ENCODE measurements around the gene OSBPL5. TPM values are rescaled to one million over a fixed set of nuclear protein-coding genes. Genes with fewer than 3 reads are reported as not detected.
"Not testable (repeated sequence)": the region's sequence is repeated elsewhere in the genome, so short reads cannot be mapped to it uniquely, and the experiment has no call there.

OSBPL5 gene
- total RNA-seq, 1 donor from 2014 or later, result 18.4 TPM

- intact Hi-C loops (cut with DNase I), result no loop called here
- DNase-seq (ENCODE audit: missing footprints), result peak; percentile 57
- ATAC-seq, result no peak
Measured at GRCh38 chr11:3120071-3120792, 44.9 kb downstream of the OSBPL5 start.

- no peak for ATAC-seq
- intact Hi-C loops (cut with DNase I), result no loop called here
- peak; percentile 58 for DNase-seq (ENCODE audit: missing footprints)
Measured at GRCh38 chr11:3119141-3119821, 45.8 kb downstream of the OSBPL5 start.

DNA sequence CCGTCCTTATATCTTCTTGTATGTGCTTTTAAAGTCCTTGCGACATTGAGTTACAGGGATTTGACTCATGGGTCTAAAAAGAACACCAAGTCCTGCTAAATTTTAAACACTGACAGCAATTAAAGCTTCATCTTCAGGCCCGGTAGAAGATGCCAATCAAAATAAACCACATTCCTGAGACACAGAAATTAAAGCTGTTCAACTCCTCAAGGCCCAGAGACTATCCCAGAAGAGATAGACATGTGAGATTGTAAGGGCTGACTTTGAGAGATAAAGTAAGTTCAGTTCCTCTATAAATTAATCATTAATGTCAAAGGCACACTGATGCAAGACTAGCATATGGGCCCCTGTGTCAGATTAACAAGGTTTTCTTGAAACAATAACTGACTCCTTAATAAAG is 49.8 kb downstream of the OSBPL5 start:
- intact Hi-C loops (cut with DNase I), result no loop called here
- DNase-seq (ENCODE audit: missing footprints), result no peak
- ATAC-seq, result no peak

- DNase-seq (ENCODE audit: missing footprints); ATAC-seq; intact Hi-C loops (cut with DNase I): not testable (repeated sequence)
Measured at GRCh38 chr11:3113661-3114060, 51.4 kb downstream of the OSBPL5 start.

DNA sequence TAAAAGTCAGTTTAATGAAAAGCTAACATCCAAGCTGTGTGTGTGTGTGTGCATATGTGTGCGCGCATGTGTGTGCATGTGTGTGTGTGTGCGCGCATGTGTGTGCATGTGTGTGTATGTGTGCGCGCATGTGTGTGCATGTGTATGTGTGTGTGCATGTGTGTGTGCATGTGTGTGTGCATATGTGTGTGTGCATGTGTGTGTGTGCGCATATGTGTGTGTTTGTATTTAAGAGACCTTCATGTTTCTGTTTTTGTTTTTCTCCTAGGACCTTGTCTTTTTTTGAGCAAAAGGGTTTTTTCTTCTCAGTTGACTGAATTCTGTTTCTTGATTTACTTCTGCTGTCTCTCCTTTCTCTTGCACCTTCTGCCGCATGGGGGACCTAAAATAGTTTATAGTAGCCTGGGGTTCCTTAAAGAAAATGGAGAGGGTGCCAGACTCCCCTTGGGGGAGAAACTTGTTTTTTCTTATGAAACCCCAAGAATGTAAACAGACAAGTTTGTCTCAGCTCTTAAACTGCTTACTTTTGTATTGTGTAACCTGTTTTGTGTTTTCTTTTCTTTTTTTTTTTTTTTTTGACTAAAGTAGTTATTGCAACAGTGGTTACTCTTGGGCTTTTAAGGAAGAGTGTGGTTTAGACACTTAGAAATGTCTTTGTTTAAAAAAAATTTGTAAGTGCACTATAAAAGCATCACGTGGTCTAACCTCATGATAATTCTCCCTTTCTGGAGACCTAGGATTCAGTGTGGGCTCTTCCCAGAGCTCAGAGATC is 53.0 kb downstream of the OSBPL5 start:
- intact Hi-C loops (cut with DNase I), result loop anchor here (2.0 kb wide), 1 partner anchor 105 kb away; no protein-coding TSS in a partner anchor
- ATAC-seq, result no peak
- DNase-seq (ENCODE audit: missing footprints), result no peak

GRCh38 chr11:3111466-3111865 is 53.6 kb downstream of the OSBPL5 start:
- no peak for DNase-seq (ENCODE audit: missing footprints)

DNA sequence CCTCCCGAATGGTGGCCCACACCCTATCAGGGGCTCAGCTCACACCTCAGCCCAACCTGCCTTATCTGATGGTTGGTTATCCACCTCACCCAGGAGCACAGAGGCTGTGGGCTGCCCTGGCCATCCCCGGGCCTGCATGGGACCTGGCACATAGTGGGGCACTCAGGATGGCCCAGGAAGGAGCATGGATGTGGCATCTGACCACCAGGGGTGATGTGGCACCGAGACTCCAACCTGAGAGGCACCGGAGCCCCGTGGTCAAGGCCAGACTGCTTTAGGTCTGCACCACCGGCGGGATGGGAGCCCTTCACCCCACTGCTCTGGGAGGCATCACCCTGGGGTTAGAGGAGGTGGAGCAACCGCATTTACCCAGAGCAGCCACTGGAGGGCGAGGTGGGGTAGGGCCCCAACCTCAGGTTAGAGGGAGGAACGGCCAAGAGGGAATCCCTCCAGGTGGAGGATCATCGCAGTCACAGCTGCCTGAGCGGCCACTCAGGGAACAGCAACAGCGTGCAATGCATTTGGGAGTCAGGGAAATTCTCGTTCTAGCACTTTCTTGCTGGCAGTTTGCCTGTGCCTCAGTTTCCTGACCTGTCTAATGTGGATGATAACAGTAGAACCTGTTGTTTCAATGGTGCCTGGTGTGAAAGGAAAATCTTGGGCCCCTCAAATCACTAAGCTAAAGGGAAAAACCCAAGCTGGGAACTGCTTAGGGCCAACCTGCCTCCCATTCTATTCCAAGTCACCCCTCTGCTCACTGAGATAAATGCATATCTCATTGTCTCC is 55.0 kb downstream of the OSBPL5 start:
- ATAC-seq, result peak; percentile 74
- intact Hi-C loops (cut with DNase I), result loop anchor here (2.0 kb wide), 1 partner anchor 107 kb away; no protein-coding TSS in a partner anchor
- DNase-seq (ENCODE audit: missing footprints), result peak; percentile 62

More at GRCh38 chr11:3111466-3111865, 53.6 kb downstream of the OSBPL5 start:
- no peak for ATAC-seq
- intact Hi-C loops (cut with DNase I), result loop anchor here (2.0 kb wide), 1 partner anchor 105 kb away; no protein-coding TSS in a partner anchor

GRCh38 chr11:3109434-3109833 is 55.7 kb downstream of the OSBPL5 start:
- ATAC-seq (no peak), DNase-seq (ENCODE audit: missing footprints) (peak; percentile 41)
- intact Hi-C loops (cut with DNase I), result no loop called here

DNA sequence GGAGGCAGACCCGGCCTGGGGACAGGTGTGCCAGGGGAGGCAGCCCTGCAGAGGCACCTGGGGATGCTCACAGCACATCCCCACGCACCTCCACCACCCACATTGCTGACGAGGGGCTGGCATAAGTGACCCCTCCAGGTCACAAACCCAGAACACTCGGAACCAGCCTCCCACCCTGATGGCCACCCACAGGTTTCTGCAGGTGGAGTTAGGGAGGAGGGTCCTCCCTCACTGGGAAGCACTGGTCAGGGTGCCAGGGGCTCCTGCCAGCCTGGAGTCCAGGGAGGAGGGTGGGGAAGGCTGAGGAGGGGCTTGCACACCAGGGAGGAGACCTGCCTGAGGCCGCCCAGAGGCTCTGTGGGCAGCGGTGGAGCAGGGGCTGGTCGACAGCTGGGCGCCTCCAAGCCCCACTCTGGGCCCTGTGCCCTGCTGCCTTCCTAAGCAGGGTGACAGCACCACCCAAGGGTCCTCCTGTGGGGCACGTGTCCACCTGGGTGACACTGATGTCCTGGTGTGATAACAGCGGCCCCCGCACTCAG is 56.9 kb downstream of the OSBPL5 start:
- DNase-seq (ENCODE audit: missing footprints) (peak; percentile 61), ATAC-seq (no peak)
- intact Hi-C loops (cut with DNase I), result no loop called here

- peak; percentile 60 for DNase-seq (ENCODE audit: missing footprints)
- intact Hi-C loops (cut with DNase I), result no loop called here
Measured at GRCh38 chr11:3107608-3108182, 57.4 kb downstream of the OSBPL5 start.

GRCh38 chr11:3106736-3107524 is 58.2 kb downstream of the OSBPL5 start:
- ATAC-seq (no peak), DNase-seq (ENCODE audit: missing footprints) (peak; percentile 68)
- intact Hi-C loops (cut with DNase I), result no loop called here

More at GRCh38 chr11:3107608-3108182, 57.4 kb downstream of the OSBPL5 start:
- no peak for ATAC-seq

- ATAC-seq (no peak), DNase-seq (ENCODE audit: missing footprints) (no peak)
- intact Hi-C loops (cut with DNase I), result no loop called here
Measured at GRCh38 chr11:3105791-3106735, 59.0 kb downstream of the OSBPL5 start.

DNA sequence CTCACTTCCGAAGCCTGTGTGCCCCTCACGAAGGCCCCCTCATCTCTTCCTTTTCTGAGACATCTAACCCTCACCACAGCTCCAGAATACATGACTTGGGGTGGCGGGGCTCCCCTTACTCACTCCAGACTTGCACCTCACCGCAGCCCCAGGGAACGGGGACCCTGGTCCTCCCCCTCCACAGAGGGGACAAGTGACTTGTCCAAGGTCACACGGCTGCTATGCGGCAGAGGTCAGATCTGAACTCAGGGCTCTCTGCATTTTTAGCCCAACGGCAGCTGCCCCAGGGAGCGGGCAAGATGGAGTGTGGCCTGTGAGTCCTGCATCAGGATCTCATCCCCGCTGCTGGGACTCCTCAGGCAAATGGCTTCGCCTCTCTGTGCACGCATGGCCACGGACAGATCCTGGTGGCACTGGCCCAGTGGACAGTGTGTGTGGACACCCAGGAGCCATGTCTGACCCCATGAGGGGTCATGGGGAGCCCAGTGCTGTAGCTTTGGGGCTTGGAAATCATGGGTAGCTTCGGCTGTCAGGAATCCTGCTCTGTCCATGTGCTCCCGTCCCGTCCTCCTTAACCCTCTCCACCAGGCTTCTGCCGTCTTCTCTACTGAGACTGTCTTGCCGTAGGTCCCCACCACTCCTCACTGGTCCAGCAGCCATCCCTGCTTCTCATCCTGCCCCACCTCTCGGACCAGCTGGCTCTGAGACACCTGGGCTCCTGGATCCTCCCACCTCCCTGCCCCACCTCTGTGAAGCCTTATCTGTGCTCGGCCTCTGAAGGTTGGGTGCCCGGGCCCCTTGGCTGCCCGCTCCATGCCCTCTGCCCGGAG is 59.9 kb downstream of the OSBPL5 start:
- peak; percentile 53 for DNase-seq (ENCODE audit: missing footprints)
- intact Hi-C loops (cut with DNase I), result no loop called here
- ATAC-seq, result no peak

DNA sequence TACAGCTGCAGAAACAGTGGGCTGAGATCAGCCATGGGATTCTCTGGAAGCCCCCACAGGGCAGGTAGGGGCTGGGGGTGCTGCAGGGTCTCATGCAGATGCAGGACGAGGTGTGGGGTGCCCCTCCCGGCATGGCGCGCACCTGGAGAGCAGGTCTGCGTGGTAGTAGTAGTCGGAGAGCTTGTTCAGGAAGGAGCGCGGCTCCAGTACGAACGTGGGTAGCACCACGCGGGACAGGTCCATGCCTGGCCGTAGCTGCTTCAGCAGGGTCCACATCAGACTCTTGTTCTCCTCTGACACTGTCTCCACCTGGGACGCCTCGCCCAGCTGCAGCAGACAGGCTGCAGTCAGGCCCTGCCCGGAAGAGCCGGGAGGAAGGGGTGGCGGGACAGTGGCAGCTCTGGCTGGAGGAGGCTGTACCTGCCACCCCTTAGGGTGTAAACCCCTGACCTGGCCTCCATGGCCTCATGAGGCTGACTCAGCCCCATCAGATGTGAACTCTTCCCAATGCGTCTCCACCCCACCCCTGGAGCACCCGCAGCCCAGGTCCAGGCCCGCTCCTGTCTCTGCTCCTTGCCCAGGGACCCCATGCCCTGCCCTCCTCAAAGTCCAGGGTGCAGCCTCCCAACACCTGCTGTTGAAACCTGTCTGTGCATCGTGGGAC is 60.9 kb downstream of the OSBPL5 start:
- DNase-seq (ENCODE audit: missing footprints) (peak; percentile 56), ATAC-seq (no peak)
- intact Hi-C loops (cut with DNase I), result no loop called here

GRCh38 chr11:3103076-3103475 is 62.0 kb downstream of the OSBPL5 start:
- intact Hi-C loops (cut with DNase I), result no loop called here
- DNase-seq (ENCODE audit: missing footprints) (no peak), ATAC-seq (no peak)

Data from Right ventricle myocardium inferior (tissue), 1 donor.